ENCODE data around the gene HIBCH. TPM values are rescaled to one million over a fixed set of nuclear protein-coding genes. Genes with fewer than 3 reads are reported as not detected.

The HIBCH gene
- total RNA-seq, 1 donor from 2014 or later = 14.6 TPM

- no peak for DNase-seq (ENCODE audit: low read depth, low spot score)
These were observed 129.0 kb downstream of the HIBCH start for GRCh38 chr2:190190507-190191162.

GRCh38 chr2:190188289-190188688 lies 131.3 kb downstream of the HIBCH start:
- no peak for DNase-seq (ENCODE audit: low read depth, low spot score)

DNA sequence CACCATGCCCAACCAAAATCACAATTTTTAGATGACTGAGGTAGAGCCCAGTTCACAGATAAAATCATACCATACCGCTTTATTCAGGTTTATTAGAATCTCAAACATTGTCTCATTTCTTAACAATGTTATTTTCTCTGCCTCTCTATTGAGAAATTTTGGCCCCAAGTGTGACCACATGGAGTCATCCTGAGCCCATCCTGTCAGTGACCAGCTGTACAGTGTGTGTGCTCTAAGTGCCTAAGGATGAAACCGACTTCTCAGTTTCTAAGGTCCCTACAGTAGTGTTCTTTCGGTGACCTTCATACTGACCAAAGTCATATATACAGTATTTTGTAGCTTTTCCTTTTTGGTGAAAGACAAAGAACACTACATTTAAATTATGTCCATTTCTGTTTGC lies 133.4 kb downstream of the HIBCH start:
- no peak for DNase-seq (ENCODE audit: low read depth, low spot score)

- DNase-seq (ENCODE audit: low read depth, low spot score) = no peak
These were observed 134.2 kb downstream of the HIBCH start for GRCh38 chr2:190185380-190185779.

GRCh38 chr2:190184460-190184859 lies 135.2 kb downstream of the HIBCH start:
- DNase-seq (ENCODE audit: low read depth, low spot score) = no peak

- DNase-seq (ENCODE audit: low read depth, low spot score) = no peak
These were observed 136.1 kb downstream of the HIBCH start for GRCh38 chr2:190183539-190183938.

- no peak for DNase-seq (ENCODE audit: low read depth, low spot score)
These were observed 137.5 kb downstream of the HIBCH start for GRCh38 chr2:190182071-190182524.

- no peak for DNase-seq (ENCODE audit: low read depth, low spot score)
These were observed 138.4 kb downstream of the HIBCH start for GRCh38 chr2:190181123-190181669.

GRCh38 chr2:190180313-190181122 lies 139.1 kb downstream of the HIBCH start:
- DNase-seq (ENCODE audit: low read depth, low spot score) = no peak

GRCh38 chr2:190179754-190180312 lies 139.8 kb downstream of the HIBCH start:
- DNase-seq (ENCODE audit: low read depth, low spot score) = no peak

- DNase-seq (ENCODE audit: low read depth, low spot score) = no peak
These were observed 141.4 kb downstream of the HIBCH start for GRCh38 chr2:190178066-190178722.

DNA sequence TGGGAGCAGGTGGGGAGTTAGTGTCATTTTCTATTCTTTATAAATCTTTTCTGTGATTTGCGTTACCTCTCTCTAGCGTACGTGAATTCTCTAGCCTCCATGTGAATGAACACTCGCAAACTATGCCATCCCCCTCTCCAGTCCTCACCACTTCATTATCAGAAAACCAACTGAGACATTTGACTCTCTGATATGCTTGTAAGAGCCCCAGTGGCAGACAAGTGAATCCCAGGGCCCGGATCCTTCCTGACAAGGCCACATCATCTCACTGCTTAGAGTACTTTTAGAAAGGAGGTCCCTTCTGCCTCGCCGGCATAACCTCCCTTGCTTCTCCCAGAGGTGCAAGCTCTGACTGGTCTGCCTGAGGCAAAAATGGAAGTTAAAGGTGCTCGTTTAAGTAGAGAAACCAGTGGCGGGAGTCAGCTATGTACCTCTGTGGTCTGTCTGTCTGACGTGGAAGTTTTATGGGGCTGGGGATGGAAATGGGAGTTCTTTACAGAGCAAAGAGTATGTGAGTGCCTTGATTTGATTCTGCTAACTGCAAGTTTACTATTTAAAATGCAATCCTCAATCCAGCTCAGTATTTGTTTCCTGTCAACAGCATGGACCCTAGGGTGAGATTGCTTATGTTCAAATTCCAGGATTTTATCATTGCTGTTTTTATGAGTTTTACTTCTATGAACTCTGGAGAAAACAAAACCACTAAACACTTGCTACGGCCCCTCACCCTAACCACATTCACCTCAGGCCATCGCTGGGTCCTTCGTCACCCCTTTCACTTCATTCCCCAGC lies 142.2 kb downstream of the HIBCH start:
- DNase-seq (ENCODE audit: low read depth, low spot score) = no peak

DNA sequence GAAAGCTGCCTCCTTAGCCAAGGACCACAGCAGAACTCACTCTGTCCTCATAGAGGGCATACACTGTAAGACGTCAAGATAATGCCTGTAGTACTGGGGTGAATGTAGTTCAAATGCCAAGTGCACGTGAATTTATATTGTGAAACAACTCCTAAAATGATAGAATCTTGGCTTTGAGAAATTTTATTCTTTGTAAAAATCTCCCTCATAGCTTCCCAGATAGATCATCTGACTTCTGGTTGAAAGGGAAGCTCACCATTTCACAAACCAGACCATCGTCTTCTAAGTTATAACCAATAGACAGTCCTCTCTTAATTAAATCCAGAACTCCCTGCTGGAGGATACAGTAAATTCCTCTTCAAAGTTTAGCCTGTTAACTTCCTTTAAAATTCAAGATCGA lies 146.2 kb downstream of the HIBCH start:
- no peak for DNase-seq (ENCODE audit: low read depth, low spot score)

GRCh38 chr2:190170673-190171072 lies 149.0 kb downstream of the HIBCH start:
- no peak for DNase-seq (ENCODE audit: low read depth, low spot score)

DNA sequence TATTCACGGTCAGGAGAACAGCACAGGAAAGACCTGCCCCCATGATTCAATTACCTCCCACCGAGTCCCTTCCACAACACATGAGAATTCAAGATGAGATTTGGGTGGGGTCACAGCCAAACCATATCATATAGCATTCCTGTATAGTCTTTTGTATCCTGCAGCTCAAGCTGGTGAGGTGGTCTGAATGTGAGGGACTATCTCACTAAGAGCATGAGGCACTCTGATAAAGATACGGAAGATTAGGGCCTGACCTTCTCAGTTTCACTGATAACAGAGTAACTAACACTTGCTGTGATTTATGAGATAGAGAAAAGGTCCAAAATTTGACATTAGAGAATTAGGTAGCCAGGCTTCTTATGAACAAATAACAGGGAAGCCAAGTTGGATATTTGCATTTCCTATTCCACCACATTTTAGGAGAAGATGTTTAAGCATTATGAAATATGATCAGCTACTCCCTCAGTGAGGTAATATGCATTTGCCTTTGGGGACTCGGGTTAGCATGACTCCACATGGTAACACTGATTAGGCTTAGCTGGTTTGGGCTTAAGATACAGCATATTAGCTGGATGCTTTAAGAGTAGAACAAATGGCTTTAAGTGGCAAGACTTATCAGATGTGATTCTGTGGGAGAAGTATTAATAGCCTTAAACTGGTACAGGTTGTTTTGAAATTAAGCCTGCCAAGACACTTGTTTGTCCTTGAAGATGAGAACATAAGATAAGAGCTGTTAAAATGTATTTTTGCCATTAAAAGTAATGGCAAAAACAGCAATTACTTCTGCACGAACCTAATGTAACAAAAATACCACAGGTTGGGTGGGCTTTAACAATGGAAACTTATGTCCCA lies 150.2 kb downstream of the HIBCH start:
- DNase-seq (ENCODE audit: low read depth, low spot score) = no peak

GRCh38 chr2:190167702-190168101 lies 151.9 kb downstream of the HIBCH start:
- DNase-seq (ENCODE audit: low read depth, low spot score) = no peak

DNA sequence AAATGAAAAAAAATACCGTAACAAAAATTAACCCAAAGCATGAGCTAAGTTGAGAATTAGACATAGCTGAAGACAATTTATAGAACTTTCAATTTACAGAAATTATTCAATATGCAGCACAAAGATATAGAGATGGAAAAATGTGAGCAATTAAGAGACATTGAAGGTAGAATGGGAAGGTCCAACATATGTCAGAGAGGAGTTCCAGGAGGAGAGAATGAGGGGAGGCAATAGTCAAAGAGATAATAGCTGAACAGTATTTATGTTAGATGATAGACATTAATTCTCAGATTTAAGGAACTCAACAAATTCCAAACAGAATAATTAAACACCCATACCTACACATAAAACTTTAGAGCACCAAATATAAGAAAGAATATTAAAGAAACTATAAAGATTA lies 154.1 kb downstream of the HIBCH start:
- DNase-seq (ENCODE audit: low read depth, low spot score) = no peak

GRCh38 chr2:190162851-190163250 lies 156.8 kb downstream of the HIBCH start:
- DNase-seq (ENCODE audit: low read depth, low spot score) = no peak

DNA sequence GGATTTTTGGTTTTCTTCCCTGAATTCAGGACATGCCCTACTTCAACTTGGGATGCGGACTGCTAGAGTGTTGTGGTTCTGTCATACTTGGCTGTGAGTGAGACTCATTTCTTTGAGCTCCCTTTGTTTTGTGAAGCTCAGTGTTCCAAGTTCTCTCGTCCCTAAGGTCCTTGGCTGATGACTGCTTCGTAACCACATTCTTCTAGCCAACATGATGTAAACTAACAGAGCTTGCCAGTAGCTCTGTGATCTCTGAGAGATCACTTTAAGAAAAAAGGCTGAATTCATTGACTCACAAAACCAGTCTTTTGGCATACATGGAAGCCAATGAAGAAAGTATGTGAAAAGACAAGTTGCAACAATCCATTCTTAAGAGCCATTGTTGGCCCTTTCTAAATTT lies 160.2 kb downstream of the HIBCH start:
- no peak for DNase-seq (ENCODE audit: low read depth, low spot score)
